Measurements from ENCODE around the gene NUDT7. TPM values are rescaled to one million over a fixed set of nuclear protein-coding genes. Genes with fewer than 3 reads are reported as not detected.

Gene NUDT7
- 6.4 to 7.5 TPM (median 6.8 TPM) in 3 replicates for total RNA-seq

DNA sequence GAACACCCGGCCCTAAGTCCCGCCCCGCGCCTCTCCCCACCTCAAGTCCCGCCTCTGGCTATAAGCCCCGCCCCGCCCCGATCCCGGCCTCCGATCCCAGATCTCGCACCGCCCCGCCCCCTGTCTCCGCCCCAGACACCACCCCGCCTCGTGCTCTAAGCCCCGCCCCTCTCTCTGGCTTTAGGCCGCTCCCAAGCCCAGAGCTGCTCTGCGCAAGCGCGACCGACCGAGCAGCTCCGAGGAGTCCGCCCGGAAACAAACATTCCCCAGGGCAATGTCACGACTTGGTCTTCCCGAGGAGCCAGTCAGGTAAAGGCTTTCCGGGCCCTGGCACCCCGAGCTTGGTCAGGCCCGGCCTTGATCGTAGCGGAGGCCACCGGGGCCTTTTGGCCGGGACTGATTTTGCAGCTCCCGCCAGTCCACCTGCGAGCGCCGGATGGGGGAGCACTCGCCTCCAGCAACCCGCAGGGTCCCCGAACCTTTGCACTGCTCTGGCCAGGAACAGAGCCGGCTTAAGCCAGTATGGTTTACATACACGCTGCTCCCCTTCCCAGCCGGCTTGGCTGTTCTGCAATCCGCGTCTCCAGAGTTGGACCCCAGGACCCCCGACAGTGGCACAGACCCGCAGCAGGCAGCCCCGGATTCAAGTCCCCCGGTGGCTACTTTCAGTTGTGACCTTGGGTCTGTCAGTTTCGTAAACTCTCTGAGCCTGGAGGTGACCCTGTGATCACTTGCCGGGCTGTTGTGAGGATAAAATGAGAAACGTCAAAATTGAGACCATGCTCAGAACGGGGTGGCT, at the start of gene NUDT7:
Gene NUDT7, plus strand, starts transcription at position 206 of the 799 bp plus-strand sequence. Its CDS starts 69 bp downstream, at position 275.
- Mint-ChIP-seq H3K4me3 (peak within 1 kb of the TSS; percentile 83), H3K27me3 (ENCODE audit: low read depth) (no peaks in the 10 kb centered on the region), H3K27ac (peak within 1 kb of the TSS; percentile 79), H3K36me3 (peaks cover 6% of the 10 kb centered on the region), H3K9me3 (peaks cover 4% of the 10 kb centered on the region), H3K4me1 (peaks cover 9% of the 10 kb centered on the region)
- DNase-seq (ENCODE audit: low spot score in 2 of 2, unreplicated experiment in 2 of 2) = peak; percentile 99
- no peak for TF ChIP-seq CTCF (IDR thresholded peaks at IDR 0.05; ENCODE audit: unreplicated experiment)

DNA sequence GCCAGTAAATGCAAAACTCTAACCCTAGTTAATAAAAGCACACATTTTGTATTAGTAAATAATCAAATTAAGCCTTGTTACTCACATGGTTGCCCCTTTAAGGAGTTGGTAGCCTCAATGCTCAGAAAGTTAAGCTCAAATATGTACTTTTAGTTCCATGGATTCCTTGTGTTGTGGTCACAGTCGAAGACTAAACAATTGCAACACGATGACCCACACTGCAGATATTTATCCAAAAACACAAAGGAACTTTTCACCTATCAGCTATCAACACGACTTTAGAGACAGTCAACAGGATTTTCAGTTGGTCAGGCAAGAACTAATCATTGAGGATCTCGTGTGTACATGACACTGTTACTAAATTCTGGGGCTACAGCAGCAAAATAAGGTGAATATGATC, 47.4 kb upstream of the NUDT7 start:
- Mint-ChIP-seq H3K4me3 (no peak overlapping the region), H3K27ac (no peak overlapping the region), H3K27me3 (ENCODE audit: low read depth) (no peaks in the 10 kb centered on the region), H3K4me1 (peaks cover 10% of the 10 kb centered on the region), H3K36me3 (no peaks in the 10 kb centered on the region), H3K9me3 (no peaks in the 10 kb centered on the region)
- DNase-seq (ENCODE audit: low spot score in 2 of 2, unreplicated experiment in 2 of 2) = no peak
- TF ChIP-seq CTCF (IDR thresholded peaks at IDR 0.05; ENCODE audit: unreplicated experiment) = no peak

- TF ChIP-seq CTCF (IDR thresholded peaks at IDR 0.05; ENCODE audit: unreplicated experiment) = peak; percentile 91
- Mint-ChIP-seq H3K36me3 (no peaks in the 10 kb centered on the region), H3K4me1 (peaks cover 10% of the 10 kb centered on the region), H3K4me3 (no peak overlapping the region), H3K27ac (no peak overlapping the region), H3K27me3 (ENCODE audit: low read depth) (no peaks in the 10 kb centered on the region), H3K9me3 (no peaks in the 10 kb centered on the region)
- DNase-seq (ENCODE audit: low spot score in 2 of 2, unreplicated experiment in 2 of 2) = peak; percentile 29 to 81
Observed at GRCh38 chr16:77675464-77676324, 46.6 kb upstream of the NUDT7 start.

DNA sequence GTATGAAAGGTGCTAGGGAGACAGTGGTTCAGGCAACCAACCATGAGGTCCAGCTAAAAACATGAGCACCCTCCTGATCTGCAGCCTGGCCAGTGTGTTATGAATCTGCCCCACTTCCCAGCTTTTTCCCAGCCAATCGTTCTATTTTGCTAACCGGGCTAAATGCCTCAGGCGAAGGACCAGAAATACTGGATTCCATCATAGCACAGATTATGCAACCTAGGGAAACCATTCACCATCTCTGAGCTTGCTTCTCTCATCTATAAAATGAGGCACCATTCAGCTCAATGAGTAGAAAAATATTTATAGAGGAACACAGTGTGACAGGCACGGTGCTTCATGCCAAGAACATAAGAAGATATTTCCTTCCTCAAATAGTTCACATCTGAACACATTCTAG, 45.2 kb upstream of the NUDT7 start:
- Mint-ChIP-seq H3K9me3 (no peaks in the 10 kb centered on the region), H3K36me3 (no peaks in the 10 kb centered on the region), H3K27me3 (ENCODE audit: low read depth) (no peaks in the 10 kb centered on the region), H3K4me1 (peaks cover 10% of the 10 kb centered on the region), H3K27ac (no peak overlapping the region), H3K4me3 (no peak overlapping the region)
- DNase-seq (ENCODE audit: low spot score in 2 of 2, unreplicated experiment in 2 of 2) = no peak
- no peak for TF ChIP-seq CTCF (IDR thresholded peaks at IDR 0.05; ENCODE audit: unreplicated experiment)

DNA sequence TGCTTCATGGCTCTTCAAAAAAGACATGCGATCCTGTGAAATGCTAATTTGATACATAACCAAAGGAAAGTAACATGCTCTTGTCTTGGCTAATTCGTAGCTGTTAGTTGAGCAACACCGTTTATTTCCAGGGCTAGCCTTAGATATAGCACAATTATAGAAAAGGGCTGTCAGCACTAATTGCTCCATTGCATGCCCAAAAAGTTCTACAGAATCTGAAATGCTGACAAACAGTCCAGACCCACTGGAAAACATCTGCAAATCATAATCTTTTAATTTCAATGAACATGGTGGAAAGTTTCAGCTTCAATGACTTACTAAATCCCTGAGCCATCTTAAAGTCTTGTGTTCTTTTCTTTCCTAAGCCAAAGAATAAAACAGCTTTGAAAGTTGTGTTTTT, 42.9 kb upstream of the NUDT7 start:
- no peak overlapping the region for H3K4me3 Mint-ChIP-seq
- H3K27ac Mint-ChIP-seq = no peak overlapping the region
- peaks cover 10% of the 10 kb centered on the region for H3K4me1 Mint-ChIP-seq
- DNase-seq (ENCODE audit: low spot score in 2 of 2, unreplicated experiment in 2 of 2) = no peak
- H3K27me3 Mint-ChIP-seq (ENCODE audit: low read depth) = peaks cover 3% of the 10 kb centered on the region
- no peak for TF ChIP-seq CTCF (IDR thresholded peaks at IDR 0.05; ENCODE audit: unreplicated experiment)
- H3K36me3 Mint-ChIP-seq = no peaks in the 10 kb centered on the region
- no peaks in the 10 kb centered on the region for H3K9me3 Mint-ChIP-seq

All from mesothelial cell of epicardium (in vitro differentiated cells).